HG03097 (cell line): ENCODE measurements around the gene STK32C.

Experiments
- ATAC-seq: cut with Tn5 transposase; IDR thresholded peaks from one replicate; pipeline ENCODE4 v1.9.1; 2021; ENCODE audit not compliant: unreplicated experiment, low FRiP score

STK32C gene

DNA sequence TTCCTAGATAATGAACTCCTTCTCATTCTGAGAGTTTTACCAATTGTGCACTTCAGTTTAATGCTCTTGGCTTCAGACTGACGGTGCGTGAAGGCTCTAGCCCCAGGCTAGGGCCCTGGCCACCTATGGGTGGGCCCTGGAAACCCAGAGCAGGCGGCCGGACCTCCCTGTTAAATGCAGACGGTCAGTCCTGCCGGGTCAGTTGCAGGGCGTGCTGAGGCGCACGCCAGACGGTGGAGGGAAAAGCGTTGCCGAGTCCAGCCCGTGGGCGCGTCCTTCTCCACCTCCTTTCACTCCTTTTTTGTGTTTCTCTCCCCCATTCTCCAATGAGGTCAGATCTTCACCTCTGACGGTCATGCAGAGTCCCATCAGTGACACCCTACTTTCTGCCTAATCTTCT, 118.7 kb downstream of the STK32C start:
- ATAC-seq, result no peak

DNA sequence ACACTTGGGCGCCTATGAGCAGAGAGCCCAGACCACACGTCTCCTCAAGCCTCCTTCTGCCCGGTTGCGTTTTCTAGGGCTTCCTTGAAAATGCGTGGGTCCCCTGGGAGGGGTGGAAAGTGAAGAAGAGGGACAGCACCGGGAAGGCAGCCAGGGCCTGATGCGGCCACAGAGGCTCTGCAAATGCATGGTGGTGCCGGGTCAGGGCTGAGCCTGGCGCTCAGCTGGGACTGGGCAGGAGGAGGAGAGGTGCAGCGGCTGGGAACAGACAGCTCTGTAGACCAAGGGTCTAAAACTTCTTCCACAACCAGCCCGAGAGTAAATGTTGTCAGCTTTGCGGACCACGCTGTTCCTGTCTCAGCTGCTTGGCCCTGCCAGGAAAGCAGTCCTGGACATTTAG, 119.4 kb downstream of the STK32C start:
- no peak for ATAC-seq

- no peak for ATAC-seq
Observed at GRCh38 chr10:132187430-132188138, 120.2 kb downstream of the STK32C start.

DNA sequence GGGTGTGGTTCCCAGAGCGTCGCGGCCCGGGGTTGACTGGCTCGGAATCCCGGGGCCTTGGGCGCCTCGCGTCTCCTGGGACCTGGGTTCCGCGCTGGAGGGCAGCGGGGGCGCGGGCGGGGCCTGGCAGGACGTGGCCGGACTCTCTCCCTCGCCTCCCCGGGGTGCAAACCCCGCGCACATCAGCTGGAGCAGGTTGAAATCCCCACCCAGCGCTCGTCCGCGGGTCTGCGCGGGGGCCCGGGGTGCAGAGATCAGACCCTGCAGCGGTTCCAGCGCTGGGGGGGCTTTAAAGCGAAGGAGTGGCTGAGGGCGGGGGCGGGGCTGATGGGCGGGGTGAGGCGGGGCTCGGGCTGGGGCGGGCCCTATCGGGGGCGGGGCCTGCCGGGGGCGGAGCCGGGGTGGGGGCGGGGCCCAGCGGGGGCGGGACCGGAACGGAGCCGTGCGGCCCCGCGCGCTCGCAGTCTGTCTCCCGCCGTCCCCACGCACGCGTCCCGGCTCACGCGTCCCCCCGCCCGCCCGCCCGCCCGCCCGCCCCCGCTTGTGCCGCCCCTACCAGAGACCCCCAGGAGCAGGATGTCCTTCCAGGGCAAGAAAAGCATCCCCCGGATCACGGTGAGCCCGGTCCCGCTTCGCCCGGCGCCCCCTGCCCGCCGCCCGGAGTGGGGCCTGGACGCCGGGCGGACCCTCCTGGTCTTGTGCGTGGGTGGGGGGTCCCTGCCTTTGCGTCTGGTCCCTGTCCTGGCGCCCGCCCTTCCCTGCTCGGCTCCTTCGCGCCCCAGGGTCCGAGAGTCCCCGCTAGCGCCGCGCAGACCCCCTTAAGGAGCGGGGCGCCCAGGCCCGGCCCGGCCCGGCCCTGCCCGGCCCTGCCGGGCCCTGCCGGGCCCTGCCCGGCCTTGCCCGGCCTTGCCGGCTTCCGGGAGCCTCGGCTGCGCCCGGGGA, 121.0 kb downstream of the STK32C start, which contains the start of gene DPYSL4:
DPYSL4 (plus strand) TSS at position 461 of the 942 bp plus-strand sequence; CDS start at position 577, 116 bp downstream.
- no peak for ATAC-seq

DNA sequence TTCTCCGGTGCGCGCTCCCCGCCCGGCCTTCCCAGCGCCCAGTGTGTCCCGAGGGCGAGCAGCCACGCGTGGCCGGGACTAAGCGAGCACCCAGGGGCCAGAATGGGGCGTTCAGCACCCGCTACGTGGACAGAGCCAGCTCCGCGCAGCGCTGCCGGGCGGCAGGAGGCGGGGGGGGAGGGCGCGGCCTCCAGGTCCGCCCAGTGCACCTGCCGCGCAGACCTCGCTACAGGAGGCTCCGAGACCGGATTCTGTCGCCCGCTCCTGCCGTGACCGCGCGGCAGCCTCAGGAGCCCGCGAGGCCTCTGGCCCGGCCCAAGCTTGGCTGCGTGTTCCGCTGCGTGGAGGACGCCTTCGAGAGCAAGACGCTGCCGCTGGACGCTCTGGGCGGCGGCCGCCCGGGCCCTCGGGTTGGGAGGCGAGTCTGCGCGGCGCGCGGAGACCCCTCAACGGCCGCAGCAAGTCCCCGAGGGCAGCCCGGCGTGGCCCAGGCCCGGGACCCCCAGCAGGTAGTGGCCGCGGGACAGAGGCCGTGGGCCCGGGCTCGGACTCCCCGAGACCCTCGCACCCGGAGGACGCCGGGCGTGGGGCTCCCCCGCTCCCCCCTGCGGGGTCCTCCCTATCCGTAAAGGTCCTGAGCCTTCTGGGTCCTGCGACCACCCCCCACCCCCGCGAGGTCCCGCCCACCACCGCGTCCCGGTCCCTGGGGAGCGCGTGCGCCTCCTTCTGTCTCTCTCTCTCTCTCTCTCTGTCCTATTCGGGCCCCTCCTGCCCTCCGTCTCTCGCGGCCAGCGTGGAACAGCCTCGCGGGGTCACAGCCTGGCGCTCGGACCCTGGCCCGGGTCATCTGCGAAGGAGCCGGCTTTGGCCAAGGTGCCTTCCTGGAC, 121.9 kb downstream of the STK32C start:
- no peak for ATAC-seq

DNA sequence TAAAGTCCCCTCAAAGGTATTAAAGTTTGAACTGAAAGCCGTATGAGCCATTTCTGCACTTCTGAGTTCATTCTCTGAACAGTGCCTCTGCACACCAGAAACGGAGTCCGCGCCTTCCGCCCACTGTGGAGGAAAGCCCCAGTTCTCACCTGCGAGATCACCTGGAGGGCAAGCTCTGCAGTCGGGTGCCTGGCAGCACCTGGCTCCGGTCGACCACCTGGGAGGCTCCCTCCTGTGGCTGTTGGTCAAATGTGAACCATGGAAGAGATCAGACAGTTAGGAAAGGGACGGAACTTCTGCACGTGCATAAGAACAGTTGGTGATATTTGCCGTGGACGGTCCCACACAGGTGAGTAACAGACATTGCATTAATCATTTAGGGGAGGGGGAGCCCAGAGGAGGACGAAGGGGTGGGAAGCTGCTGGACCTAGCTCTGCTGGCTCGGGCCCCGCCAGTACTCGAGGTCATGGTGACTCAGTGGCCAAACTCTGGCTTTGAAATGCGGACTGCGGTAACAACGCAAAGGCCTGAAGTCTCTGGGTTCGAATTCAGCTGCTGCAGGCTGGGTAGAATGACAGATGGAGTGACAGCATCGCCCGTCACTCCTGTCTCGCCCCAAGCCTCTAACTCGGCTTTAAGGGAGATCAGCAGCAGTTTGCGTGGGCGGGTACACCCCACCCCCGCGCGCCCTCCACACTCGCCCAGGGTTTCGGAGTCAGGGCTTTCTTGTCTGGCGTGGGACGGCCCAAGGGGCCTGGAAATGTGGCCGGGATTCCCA, 122.7 kb downstream of the STK32C start:
- no peak for ATAC-seq

- no peak for ATAC-seq
Observed at GRCh38 chr10:132183046-132183445, 124.7 kb downstream of the STK32C start.

- no peak for ATAC-seq
Observed at GRCh38 chr10:132182591-132182990, 125.2 kb downstream of the STK32C start.

- no peak for ATAC-seq
Observed at GRCh38 chr10:132181691-132182425, 125.9 kb downstream of the STK32C start.

- ATAC-seq, result no peak
Observed at GRCh38 chr10:132180736-132181135, 127.0 kb downstream of the STK32C start.

- ATAC-seq, result no peak
Observed at GRCh38 chr10:132179551-132180392, 128.0 kb downstream of the STK32C start.

DNA sequence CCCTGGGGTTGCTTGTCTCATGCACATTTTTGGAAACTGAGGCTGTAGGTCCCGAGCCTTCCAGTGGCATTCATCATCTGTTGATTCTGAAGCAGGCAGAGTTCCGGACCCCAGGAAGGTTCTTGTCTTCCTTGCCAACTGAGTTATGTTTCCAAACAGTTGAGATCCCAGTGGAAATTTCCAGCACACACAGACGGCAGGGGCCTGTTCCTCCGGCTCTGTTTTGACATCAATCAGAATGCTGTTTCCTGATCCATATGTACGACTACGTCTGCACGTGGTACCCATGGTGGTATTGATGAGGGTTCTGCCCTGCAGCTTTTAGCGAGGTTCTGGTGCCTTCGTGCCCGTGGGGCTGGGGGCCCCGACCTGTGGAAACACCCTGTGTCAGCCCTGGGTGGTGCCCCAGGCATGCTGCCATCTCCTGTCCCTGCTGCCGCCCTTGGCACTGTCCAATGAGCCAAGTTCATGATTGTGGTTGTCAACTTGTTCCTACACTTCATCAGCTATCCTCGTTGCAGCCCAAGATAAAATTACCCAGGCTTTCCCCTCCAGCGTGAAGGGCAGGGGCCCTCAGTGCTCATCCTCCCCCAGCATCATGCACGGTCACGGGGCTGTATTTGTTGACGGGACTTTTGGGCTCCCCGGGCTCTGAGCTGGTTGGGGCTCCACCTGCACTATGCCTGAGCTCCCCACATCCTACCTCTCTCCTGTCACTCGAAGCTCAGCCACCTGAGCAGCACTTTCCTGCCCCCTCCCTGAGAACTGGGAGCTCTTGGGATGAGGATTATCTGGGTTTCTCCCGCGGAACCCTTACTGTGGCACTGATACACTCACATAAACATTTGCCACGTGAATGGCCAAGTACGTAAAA, 128.8 kb downstream of the STK32C start:
- ATAC-seq, result no peak

GRCh38 chr10:132178046-132178445, 129.7 kb downstream of the STK32C start:
- ATAC-seq, result no peak

- ATAC-seq, result no peak
Observed at GRCh38 chr10:132176623-132177500, 130.9 kb downstream of the STK32C start.

GRCh38 chr10:132175907-132176581, 131.7 kb downstream of the STK32C start:
- no peak for ATAC-seq

GRCh38 chr10:132175408-132175807, 132.3 kb downstream of the STK32C start:
- no peak for ATAC-seq
